Adrenal gland (tissue), 12 donors: ENCODE measurements around the gene KLHL12. TPM values are rescaled to one million over a fixed set of nuclear protein-coding genes. Genes with fewer than 3 reads are reported as not detected.

Source experiments
- DNase-seq, 7 donors: peaks; one replicate each; pipeline ENCODE4 v3.0.0-alpha.2; 2019 to 2020
- H3K27ac ChIP-seq, 5 donors: fragments of 200-600 bp; sonication (generic) in 4 of 5; 1 replicate in 3 of 5; 2 replicates in 2 of 5; pipeline versions ENCODE4 v1.5.1 to v1.8.0; 2016 to 2020; ENCODE audit warnings: mild to moderate bottlenecking in 1 of 5
- H3K27me3 ChIP-seq: fragments of 200-600 bp; 2 replicates; pipeline ENCODE4 v1.8.0; 2021
- H3K36me3 ChIP-seq, 2 donors: fragments of 200-600 bp; replicated peaks in 1 of 2; 1 replicate in 1 of 2; 2 replicates in 1 of 2; pipeline versions ENCODE4 v1.5.1 to v1.8.0; 2018 to 2022
- H3K4me1 ChIP-seq, 2 donors: fragments of 200-600 bp; replicated peaks in 1 of 2; 1 replicate in 1 of 2; 2 replicates in 1 of 2; pipeline versions ENCODE4 v1.5.1 to v1.8.0; 2018 to 2021
- H3K4me3 ChIP-seq, 4 donors: fragments of 200-600 bp; sonication (generic) in 3 of 4; one replicate each; pipeline ENCODE4 v1.5.1; 2016 to 2018
- H3K9me3 ChIP-seq, 3 donors: fragments of 200-600 bp; sonication (generic) in 1 of 3; replicated peaks in 1 of 3; 1 replicate in 2 of 3; 2 replicates in 1 of 3; pipeline versions ENCODE4 v1.5.1 to v1.8.0; 2016 to 2021
- CTCF ChIP-seq, 6 experiments: fragments of 450-650 bp in 4 of 6; fragments of 200-600 bp in 2 of 6; sonication (generic) in 1 of 6; IDR thresholded peaks; 1 replicate in 5 of 6; 2 replicates in 1 of 6; pipeline versions ENCODE4 v1.5.1 to v1.8.0; 2016 to 2021; ENCODE audit warnings: antibody characterized with exemption in 6 of 6, mild to moderate bottlenecking in 2 of 6, moderate library complexity in 1 of 6
- POLR2A ChIP-seq, 2 donors: fragments of 450-650 bp; IDR thresholded peaks; one replicate each; pipeline ENCODE4 v1.6.1; 2017; ENCODE audit warnings: antibody characterized with exemption in 2 of 2, mild to moderate bottlenecking in 2 of 2, moderate library complexity in 1 of 2
- WGBS, 4 donors: extraction: QIAGEN DNeasy Blood & Tissue Kit in 2 of 4; methylation state at CpG; one replicate each; pipeline versions ENCODE4 v1.1.5 to v1.1.7; 2013 to 2017; 5-methylcytosine and 5-hydroxymethylcytosine counted together
- intact Hi-C, 2 donors: fragments of 100-400 bp; cut with DNase I; formaldehyde crosslinking; loops; one replicate each; pipeline versions ENCODE4 v1.14.1 to v1.15.0; 2022 to 2023
- polyA plus RNA-seq, 3 donors: library from polyadenylated mRNA; stranded (reverse); fragments of 200-250 nt in 2 of 3; fragments of 350-450 nt in 1 of 3; fragmentation: Illumina TruSeq in 1 of 3; extraction: RNeasy Lipid Tissue Mini Kit (QIAGEN cat#74804) in 1 of 3; gene quantifications; one replicate each; pipeline ENCODE4 v1.2.3, GENCODE V29; 2013 to 2014
- total RNA-seq, 9 donors: library from RNA; depleted of rRNA in 4 of 9; stranded (reverse); fragments of >200 nt in 4 of 9; fragments of 120-200 nt in 1 of 9; fragmentation: NEBNext Ultra II Directional in 1 of 9; extraction: Animal tissue kit (Norgen Biotek cat#: 25700) in 1 of 9; gene quantifications; one replicate each; pipeline versions ENCODE4 v1.1.0 to v1.2.4, GENCODE V29; 2013 to 2023
- donor health status: healthy with polysubstance abuse.
- donor health status: Bipolar disorder and iron deficiency.
- donor health status: DM: yes; HTN: yes; CAD: no.
- donor health status: DM: no; HTN: no; CAD: no.
- donor health status: DM: no; HTN: no; CAD: no.
- donor health status: DM: yes; HTN: yes; CAD: no.

KLHL12 gene
- total and polyA plus RNA-seq, 12 donors = 12.2 to 41.9 (median 26.7) TPM

DNA sequence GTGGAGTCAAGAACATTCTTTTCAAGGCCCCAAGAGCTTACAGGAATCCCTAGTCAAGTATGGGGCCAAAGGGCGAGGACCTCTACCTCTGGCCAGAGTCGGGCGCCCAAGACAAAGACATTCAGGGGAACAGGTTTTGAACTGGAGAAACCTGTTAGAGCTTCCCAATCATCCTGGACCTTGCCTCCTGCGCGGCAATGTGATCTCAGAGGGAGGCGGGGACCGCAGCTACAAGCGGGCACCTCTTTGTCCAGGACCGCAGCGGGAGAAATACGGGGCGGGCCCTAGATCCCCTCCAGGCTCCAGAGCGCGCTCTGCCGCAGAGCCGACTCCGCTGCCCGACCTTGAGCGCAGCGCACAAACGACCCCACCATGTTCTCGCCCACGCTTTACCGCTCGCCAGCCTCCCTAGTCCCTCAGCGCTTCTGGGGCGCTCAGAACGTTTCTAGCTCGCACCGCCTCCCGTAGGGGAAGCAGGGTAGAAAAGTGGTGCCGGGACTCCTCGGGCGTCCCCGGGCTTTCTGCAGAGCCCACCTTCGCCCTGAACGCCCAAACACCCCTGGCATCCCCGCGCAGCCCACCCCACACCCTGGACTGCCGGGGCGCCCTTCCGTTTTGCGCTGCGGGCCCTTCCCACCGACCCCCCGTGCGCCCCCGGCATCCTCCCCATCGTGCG lies 66.2 kb downstream of the KLHL12 start:
- intact Hi-C loops = no loop called here
- peak overlapping the region in 2 of 4 donors; percentile 70 to 79 for H3K4me3 ChIP-seq

GRCh38 chr1:202858789-202859414 lies 68.1 kb downstream of the KLHL12 start:
- Histone ChIP-seq H3K36me3 (no peaks in the 10 kb centered on the region), H3K27me3 (no peaks in the 10 kb centered on the region), H3K4me1 (peaks cover 0 to 7% of the 10 kb centered on the region in 2 donors), H3K4me3 (no peak overlapping the region), H3K27ac (peak overlapping the region in 2 of 5 donors; percentile 66 to 71), H3K9me3 (no peaks in the 10 kb centered on the region)
- TF ChIP-seq CTCF (IDR thresholded peaks at IDR 0.05) (no peak), POLR2A (IDR thresholded peaks at IDR 0.05) (no peak)
- WGBS, 4 donors = 87 to 94% (median 88%) methylated on average over 9 to 10 of the region's 10 CpGs
- peak in 2 of 7 donors; percentile 14 to 30 for DNase-seq
- intact Hi-C loops = no loop called here

More for the DNA sequence above, 66.2 kb downstream of the KLHL12 start:
- TF ChIP-seq CTCF (IDR thresholded peaks at IDR 0.05) (no peak), POLR2A (IDR thresholded peaks at IDR 0.05) (no peak)
- H3K27ac ChIP-seq = peak overlapping the region in 1 of 5 donors; percentile 35
- 2 to 4% (median 3%) methylated on average over 18 to 50 of the region's 50 CpGs for WGBS, 4 donors
- no peaks in the 10 kb centered on the region for H3K9me3 ChIP-seq
- DNase-seq = peak; percentile 24 to 56 (median 50)
- H3K4me1 ChIP-seq = peaks cover 0 to 7% of the 10 kb centered on the region in 2 donors
- no peaks in the 10 kb centered on the region for H3K36me3 ChIP-seq
- H3K27me3 ChIP-seq = no peaks in the 10 kb centered on the region

GRCh38 chr1:202858331-202858730 lies 68.7 kb downstream of the KLHL12 start:
- Histone ChIP-seq H3K27me3 (no peaks in the 10 kb centered on the region), H3K4me1 (peaks cover 0 to 7% of the 10 kb centered on the region in 2 donors), H3K27ac (peak overlapping the region in 2 of 5 donors; percentile 66 to 71), H3K4me3 (no peak overlapping the region), H3K36me3 (no peaks in the 10 kb centered on the region), H3K9me3 (no peaks in the 10 kb centered on the region)
- 54 to 71% (median 62%) methylated on average over 6 of the region's 6 CpGs for WGBS, 4 donors
- intact Hi-C loops = no loop called here
- DNase-seq = peak in 6 of 7 donors; percentile 30 to 67 (median 51)
- TF ChIP-seq CTCF (IDR thresholded peaks at IDR 0.05) (no peak), POLR2A (IDR thresholded peaks at IDR 0.05) (no peak)

DNA sequence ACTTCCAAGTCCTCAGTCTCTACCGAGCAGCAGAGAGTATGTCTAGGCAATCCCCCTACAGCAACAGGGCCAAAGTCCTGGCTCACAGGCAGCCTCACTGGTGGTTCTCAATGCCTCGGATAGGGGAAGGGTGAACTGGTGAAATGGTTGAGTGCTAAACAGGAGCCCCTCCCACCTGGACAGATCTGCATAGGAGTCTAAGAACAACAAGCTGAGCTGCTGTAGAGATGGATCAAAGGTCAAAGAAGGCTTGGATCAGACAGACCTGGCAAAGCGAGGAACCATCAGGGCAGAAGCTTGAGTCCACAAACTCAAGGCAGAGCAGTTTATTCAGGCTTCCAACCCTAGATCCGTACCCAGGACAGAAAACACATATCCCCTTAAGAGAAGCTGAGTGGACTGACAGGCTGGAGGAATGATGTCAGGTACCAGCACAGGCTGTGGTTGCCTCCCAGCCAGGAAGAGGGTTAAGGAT lies 69.9 kb downstream of the KLHL12 start:
- Histone ChIP-seq H3K27ac (no peak overlapping the region), H3K27me3 (no peaks in the 10 kb centered on the region), H3K4me3 (no peak overlapping the region), H3K9me3 (no peaks in the 10 kb centered on the region), H3K36me3 (no peaks in the 10 kb centered on the region), H3K4me1 (peaks cover 0 to 7% of the 10 kb centered on the region in 2 donors)
- intact Hi-C loops = no loop called here
- DNase-seq = no peak
- TF ChIP-seq POLR2A (IDR thresholded peaks at IDR 0.05) (no peak), CTCF (IDR thresholded peaks at IDR 0.05) (no peak)
- WGBS, 4 donors = 64 to 73% (median 68%) methylated on average over 4 of the region's 4 CpGs
